ENCODE data around the gene DYNC1I1. TPM values are rescaled to one million over a fixed set of nuclear protein-coding genes. Genes with fewer than 3 reads are reported as not detected.

DYNC1I1 gene
- total and polyA plus RNA-seq, 2 donors, result 2.5 to 6.3 TPM

DNA sequence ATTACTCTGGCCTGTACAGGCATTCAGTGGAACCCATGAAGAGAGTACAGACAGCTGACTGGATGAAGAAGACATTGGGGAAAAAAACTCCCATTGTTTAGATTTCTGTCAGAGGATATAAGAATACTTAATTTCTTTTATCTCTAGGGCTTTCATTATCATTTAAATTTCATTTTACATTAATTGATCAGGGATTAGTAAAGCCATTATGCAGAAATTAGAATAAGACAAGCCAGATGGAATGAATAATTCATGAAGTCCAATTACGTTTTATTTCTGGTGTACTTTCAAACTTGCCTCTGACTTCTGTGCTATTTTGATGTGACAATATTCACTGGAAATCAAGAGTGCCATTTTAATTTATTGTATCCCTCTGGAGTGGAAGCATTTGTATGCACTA, 302.5 kb downstream of the DYNC1I1 start:
- DNase-seq (ENCODE audit: low read depth in 6 of 9, low spot score in 9 of 9), result no peak
- Histone ChIP-seq H3K4me1 (ENCODE audit: control insufficient read depth in 2 of 2, insufficient read depth in 2 of 2, low read length in 2 of 2) (peaks cover 0 to 5% of the 10 kb centered on the region in 2 donors), H3K27ac (ENCODE audit: low read depth in 1 of 2, low read length in 1 of 2) (no peak overlapping the region), H3K27me3 (ENCODE audit: control insufficient read depth in 2 of 2, insufficient read depth in 1 of 2, low read length in 1 of 2) (peaks cover 3 to 28% of the 10 kb centered on the region in 2 donors), H3K9me3 (ENCODE audit: control insufficient read depth in 2 of 2, insufficient read depth in 1 of 2, low read length in 1 of 2) (no peaks in the 10 kb centered on the region), H3K36me3 (ENCODE audit: control insufficient read depth in 2 of 2, insufficient read depth in 2 of 2, low read length in 1 of 2) (no peaks in the 10 kb centered on the region), H3K4me3 (ENCODE audit: low read length in 2 of 2) (no peak overlapping the region)
- 92% methylated on average over 1 of the region's 1 CpG for WGBS

DNA sequence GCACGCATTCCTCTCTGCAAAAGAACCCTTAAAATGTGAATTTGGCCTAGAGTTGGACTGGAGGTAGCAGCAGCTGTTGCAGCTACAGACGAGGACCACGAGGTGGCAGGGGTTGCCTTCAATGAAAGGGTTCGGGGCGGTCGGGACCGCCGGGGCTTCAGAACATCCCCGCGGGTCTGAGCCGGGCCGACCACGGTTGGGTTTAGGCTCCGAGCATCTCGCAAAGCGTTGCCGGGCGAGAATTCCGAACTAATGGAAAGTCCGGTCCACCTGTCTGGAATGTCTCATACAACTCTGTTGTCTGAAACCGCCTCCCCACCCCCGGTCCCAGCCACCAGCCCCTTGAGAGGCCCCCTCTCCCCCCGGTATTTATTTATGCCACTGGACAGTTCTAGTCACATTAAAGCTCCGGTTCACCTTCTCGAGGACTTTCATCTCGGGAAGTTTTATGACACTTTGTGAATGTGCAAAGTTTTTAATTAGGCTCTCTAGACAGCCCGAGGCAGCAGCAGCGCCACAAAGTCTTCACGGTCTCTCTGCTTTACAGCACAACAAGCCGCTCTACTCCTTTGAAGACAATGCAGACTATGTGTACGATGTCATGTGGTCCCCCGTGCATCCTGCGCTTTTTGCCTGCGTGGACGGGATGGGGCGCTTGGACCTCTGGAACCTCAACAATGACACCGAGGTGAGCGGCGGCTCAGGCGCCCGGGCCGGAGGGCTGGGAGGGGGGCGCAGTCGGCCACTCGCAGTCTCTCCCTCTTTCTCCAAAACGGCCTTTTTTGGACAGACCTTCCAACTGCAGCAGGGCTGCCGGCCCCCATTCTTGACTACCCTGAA, 303.4 kb downstream of the DYNC1I1 start:
- no peaks in the 10 kb centered on the region for H3K9me3 ChIP-seq (ENCODE audit: control insufficient read depth in 2 of 2, insufficient read depth in 1 of 2, low read length in 1 of 2)
- DNase-seq (ENCODE audit: low read depth in 6 of 9, low spot score in 9 of 9), result peak in 3 of 9 donors; percentile 16 to 38 (median 28)
- H3K27ac ChIP-seq (ENCODE audit: low read depth in 1 of 2, low read length in 1 of 2), result no peak overlapping the region
- no peaks in the 10 kb centered on the region for H3K36me3 ChIP-seq (ENCODE audit: control insufficient read depth in 2 of 2, insufficient read depth in 2 of 2, low read length in 1 of 2)
- WGBS, result 3% methylated on average over 47 of the region's 47 CpGs
- H3K27me3 ChIP-seq (ENCODE audit: control insufficient read depth in 2 of 2, insufficient read depth in 1 of 2, low read length in 1 of 2), result peaks cover 3 to 28% of the 10 kb centered on the region in 2 donors
- H3K4me3 ChIP-seq (ENCODE audit: low read length in 2 of 2), result peak overlapping the region; percentile 18 to 25
- peaks cover 0 to 5% of the 10 kb centered on the region in 2 donors for H3K4me1 ChIP-seq (ENCODE audit: control insufficient read depth in 2 of 2, insufficient read depth in 2 of 2, low read length in 2 of 2)

GRCh38 chr7:96076350-96076707, 304.0 kb downstream of the DYNC1I1 start:
- Histone ChIP-seq H3K4me1 (ENCODE audit: control insufficient read depth in 2 of 2, insufficient read depth in 2 of 2, low read length in 2 of 2) (peaks cover 0 to 5% of the 10 kb centered on the region in 2 donors), H3K36me3 (ENCODE audit: control insufficient read depth in 2 of 2, insufficient read depth in 2 of 2, low read length in 1 of 2) (no peaks in the 10 kb centered on the region)

DNA sequence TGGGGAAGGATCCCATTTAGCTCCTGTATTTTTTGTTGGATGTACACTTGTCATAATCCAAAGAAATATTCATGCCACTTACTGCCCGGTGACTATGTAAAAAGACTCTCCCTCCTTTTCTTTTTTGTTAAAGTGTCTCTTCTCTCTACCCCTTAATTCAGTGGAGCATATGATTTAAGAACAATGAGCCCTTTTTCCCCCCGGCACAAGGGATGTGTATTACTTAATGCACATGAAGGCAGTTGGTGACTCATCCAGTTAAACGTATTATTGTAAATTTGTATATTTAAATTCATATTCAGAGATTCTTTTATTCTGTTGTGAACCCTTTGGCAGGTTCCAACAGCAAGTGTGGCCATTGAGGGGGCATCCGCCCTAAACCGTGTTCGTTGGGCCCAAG, 307.7 kb downstream of the DYNC1I1 start:
- peaks cover 2 to 25% of the 10 kb centered on the region in 2 donors for H3K27me3 ChIP-seq (ENCODE audit: control insufficient read depth in 2 of 2, insufficient read depth in 1 of 2, low read length in 1 of 2)
- no peak for DNase-seq (ENCODE audit: low read depth in 6 of 9, low spot score in 9 of 9)
- no peaks in the 10 kb centered on the region for H3K36me3 ChIP-seq (ENCODE audit: control insufficient read depth in 2 of 2, insufficient read depth in 2 of 2, low read length in 1 of 2)
- peaks cover 0 to 5% of the 10 kb centered on the region in 2 donors for H3K4me1 ChIP-seq (ENCODE audit: control insufficient read depth in 2 of 2, insufficient read depth in 2 of 2, low read length in 2 of 2)
- WGBS, result 80% methylated on average over 6 of the region's 6 CpGs
- no peak overlapping the region for H3K4me3 ChIP-seq (ENCODE audit: low read length in 2 of 2)
- no peaks in the 10 kb centered on the region for H3K9me3 ChIP-seq (ENCODE audit: control insufficient read depth in 2 of 2, insufficient read depth in 1 of 2, low read length in 1 of 2)
- H3K27ac ChIP-seq (ENCODE audit: low read depth in 1 of 2, low read length in 1 of 2), result no peak overlapping the region

More at GRCh38 chr7:96076350-96076707, 304.0 kb downstream of the DYNC1I1 start:
- peaks cover 3 to 28% of the 10 kb centered on the region in 2 donors for H3K27me3 ChIP-seq (ENCODE audit: control insufficient read depth in 2 of 2, insufficient read depth in 1 of 2, low read length in 1 of 2)
- H3K4me3 ChIP-seq (ENCODE audit: low read length in 2 of 2), result no peak overlapping the region
- no peaks in the 10 kb centered on the region for H3K9me3 ChIP-seq (ENCODE audit: control insufficient read depth in 2 of 2, insufficient read depth in 1 of 2, low read length in 1 of 2)
- DNase-seq (ENCODE audit: low read depth in 6 of 9, low spot score in 9 of 9), result no peak
- no peak overlapping the region for H3K27ac ChIP-seq (ENCODE audit: low read depth in 1 of 2, low read length in 1 of 2)
- whole genome bisulfite sequencing, result 23% methylated on average over 10 of the region's 10 CpGs

DNA sequence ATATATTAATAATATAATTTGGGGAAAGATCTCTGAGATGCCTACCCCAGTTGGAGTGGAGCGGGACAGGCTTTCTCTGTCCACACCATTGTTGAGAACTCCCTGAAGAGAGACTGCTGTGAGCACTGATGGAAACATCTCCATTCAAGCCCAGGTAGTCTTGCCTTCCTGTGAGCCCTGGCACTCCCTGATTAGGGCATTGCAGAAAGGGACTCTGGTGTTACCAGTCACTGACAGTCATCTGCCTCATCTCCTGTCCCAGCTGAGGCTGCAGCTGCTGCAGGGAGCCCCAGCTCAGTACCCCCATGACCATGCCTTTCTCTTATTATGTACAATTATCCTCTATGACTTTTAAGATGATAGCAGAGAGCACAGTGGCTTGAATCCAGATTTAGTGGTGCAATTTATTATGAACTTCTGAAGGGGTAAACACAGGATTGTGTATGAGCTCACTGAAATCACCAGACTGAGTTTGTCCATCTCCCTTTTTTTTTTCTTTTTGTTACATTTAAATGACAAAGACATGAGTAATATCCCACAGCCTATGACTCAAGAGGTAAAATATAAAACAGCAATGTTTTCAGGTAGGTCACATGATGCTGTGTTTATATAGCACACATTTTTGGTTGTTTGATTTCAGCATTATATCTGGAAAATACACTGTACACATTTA, 312.7 kb downstream of the DYNC1I1 start:
- no peak for DNase-seq (ENCODE audit: low read depth in 6 of 9, low spot score in 9 of 9)
- no peaks in the 10 kb centered on the region for H3K27me3 ChIP-seq (ENCODE audit: control insufficient read depth in 2 of 2, insufficient read depth in 1 of 2, low read length in 1 of 2)
- H3K36me3 ChIP-seq (ENCODE audit: control insufficient read depth in 2 of 2, insufficient read depth in 2 of 2, low read length in 1 of 2), result no peaks in the 10 kb centered on the region
- H3K4me1 ChIP-seq (ENCODE audit: control insufficient read depth in 2 of 2, insufficient read depth in 2 of 2, low read length in 2 of 2), result no peaks in the 10 kb centered on the region
- WGBS, result 94% methylated on average over 1 of the region's 1 CpG
- H3K27ac ChIP-seq (ENCODE audit: low read depth in 1 of 2, low read length in 1 of 2), result no peak overlapping the region
- H3K4me3 ChIP-seq (ENCODE audit: low read length in 2 of 2), result no peak overlapping the region
- H3K9me3 ChIP-seq (ENCODE audit: control insufficient read depth in 2 of 2, insufficient read depth in 1 of 2, low read length in 1 of 2), result no peaks in the 10 kb centered on the region

GRCh38 chr7:96085953-96086352, 313.6 kb downstream of the DYNC1I1 start:
- no peak for DNase-seq (ENCODE audit: low read depth in 6 of 9, low spot score in 9 of 9)
- H3K27ac ChIP-seq (ENCODE audit: low read depth in 1 of 2, low read length in 1 of 2), result no peak overlapping the region
- H3K4me1 ChIP-seq (ENCODE audit: control insufficient read depth in 2 of 2, insufficient read depth in 2 of 2, low read length in 2 of 2), result no peaks in the 10 kb centered on the region
- H3K4me3 ChIP-seq (ENCODE audit: low read length in 2 of 2), result no peak overlapping the region
- H3K27me3 ChIP-seq (ENCODE audit: control insufficient read depth in 2 of 2, insufficient read depth in 1 of 2, low read length in 1 of 2), result no peaks in the 10 kb centered on the region
- H3K9me3 ChIP-seq (ENCODE audit: control insufficient read depth in 2 of 2, insufficient read depth in 1 of 2, low read length in 1 of 2), result no peaks in the 10 kb centered on the region
- no peaks in the 10 kb centered on the region for H3K36me3 ChIP-seq (ENCODE audit: control insufficient read depth in 2 of 2, insufficient read depth in 2 of 2, low read length in 1 of 2)
- 89% methylated on average over 3 of the region's 3 CpGs for WGBS

DNA sequence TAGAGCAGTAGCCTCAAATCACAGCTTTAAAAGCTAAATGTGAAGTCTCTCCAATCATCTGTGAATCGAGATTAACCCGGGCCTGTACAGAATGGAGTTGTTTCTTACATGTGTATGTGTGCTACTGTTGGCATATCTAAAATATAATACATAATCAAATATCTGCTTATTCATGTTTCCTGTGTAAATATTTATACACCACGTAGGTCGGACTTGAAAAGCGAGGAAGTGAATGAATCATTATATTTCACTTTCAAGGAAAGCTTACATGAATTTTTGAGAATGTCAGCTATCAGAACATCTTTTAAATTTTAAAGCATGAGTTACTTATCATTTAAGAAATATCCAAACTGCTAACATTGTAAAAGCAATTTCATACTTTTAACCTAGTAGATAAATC, 316.2 kb downstream of the DYNC1I1 start:
- H3K4me1 ChIP-seq (ENCODE audit: control insufficient read depth in 2 of 2, insufficient read depth in 2 of 2, low read length in 2 of 2), result no peaks in the 10 kb centered on the region
- WGBS, result 81% methylated on average over 5 of the region's 5 CpGs
- H3K27ac ChIP-seq (ENCODE audit: low read depth in 1 of 2, low read length in 1 of 2), result no peak overlapping the region
- H3K27me3 ChIP-seq (ENCODE audit: control insufficient read depth in 2 of 2, insufficient read depth in 1 of 2, low read length in 1 of 2), result no peaks in the 10 kb centered on the region
- H3K9me3 ChIP-seq (ENCODE audit: control insufficient read depth in 2 of 2, insufficient read depth in 1 of 2, low read length in 1 of 2), result no peaks in the 10 kb centered on the region
- H3K36me3 ChIP-seq (ENCODE audit: control insufficient read depth in 2 of 2, insufficient read depth in 2 of 2, low read length in 1 of 2), result no peaks in the 10 kb centered on the region
- DNase-seq (ENCODE audit: low read depth in 6 of 9, low spot score in 9 of 9), result no peak
- no peak overlapping the region for H3K4me3 ChIP-seq (ENCODE audit: low read length in 2 of 2)

DNA sequence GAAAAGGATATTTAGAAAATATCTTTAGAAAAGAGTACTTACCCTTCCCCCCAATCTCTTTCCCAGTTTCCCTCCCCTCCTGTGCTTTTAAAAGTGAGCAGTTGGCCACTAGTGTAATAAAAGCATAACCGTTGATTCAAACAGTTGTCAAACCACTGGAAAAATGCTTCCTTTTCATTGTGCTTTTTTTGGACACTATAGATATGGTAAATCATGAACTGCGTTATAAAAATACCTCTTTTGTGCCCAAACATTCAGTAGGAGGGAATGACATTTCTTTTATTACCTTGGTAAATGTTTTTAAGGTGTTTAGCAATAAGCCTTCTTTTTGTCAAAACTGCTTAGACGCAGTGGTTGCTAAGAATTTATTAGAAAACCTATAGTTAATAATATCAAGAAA, 317.2 kb downstream of the DYNC1I1 start:
- Histone ChIP-seq H3K9me3 (ENCODE audit: control insufficient read depth in 2 of 2, insufficient read depth in 1 of 2, low read length in 1 of 2) (no peaks in the 10 kb centered on the region), H3K4me1 (ENCODE audit: control insufficient read depth in 2 of 2, insufficient read depth in 2 of 2, low read length in 2 of 2) (no peaks in the 10 kb centered on the region), H3K27me3 (ENCODE audit: control insufficient read depth in 2 of 2, insufficient read depth in 1 of 2, low read length in 1 of 2) (no peaks in the 10 kb centered on the region), H3K27ac (ENCODE audit: low read depth in 1 of 2, low read length in 1 of 2) (no peak overlapping the region), H3K4me3 (ENCODE audit: low read length in 2 of 2) (no peak overlapping the region), H3K36me3 (ENCODE audit: control insufficient read depth in 2 of 2, insufficient read depth in 2 of 2, low read length in 1 of 2) (no peaks in the 10 kb centered on the region)
- DNase-seq (ENCODE audit: low read depth in 6 of 9, low spot score in 9 of 9), result no peak
- 84% methylated on average over 3 of the region's 3 CpGs for WGBS

GRCh38 chr7:96090756-96091155, 318.4 kb downstream of the DYNC1I1 start:
- WGBS, result 86% methylated on average over 6 of the region's 6 CpGs

More at GRCh38 chr7:96090756-96091155, 318.4 kb downstream of the DYNC1I1 start:
- Histone ChIP-seq H3K27me3 (ENCODE audit: control insufficient read depth in 2 of 2, insufficient read depth in 1 of 2, low read length in 1 of 2) (no peaks in the 10 kb centered on the region), H3K36me3 (ENCODE audit: control insufficient read depth in 2 of 2, insufficient read depth in 2 of 2, low read length in 1 of 2) (no peaks in the 10 kb centered on the region), H3K9me3 (ENCODE audit: control insufficient read depth in 2 of 2, insufficient read depth in 1 of 2, low read length in 1 of 2) (no peaks in the 10 kb centered on the region), H3K4me3 (ENCODE audit: low read length in 2 of 2) (no peak overlapping the region), H3K27ac (ENCODE audit: low read depth in 1 of 2, low read length in 1 of 2) (no peak overlapping the region), H3K4me1 (ENCODE audit: control insufficient read depth in 2 of 2, insufficient read depth in 2 of 2, low read length in 2 of 2) (no peaks in the 10 kb centered on the region)
- no peak for DNase-seq (ENCODE audit: low read depth in 6 of 9, low spot score in 9 of 9)
